ENCODE data around the gene PTOV1. TPM values are rescaled to one million over a fixed set of nuclear protein-coding genes. Genes with fewer than 3 reads are reported as not detected.

Gene PTOV1
- total RNA-seq, 1 experiment from 2014 or later, result 114 TPM

GRCh38 chr19:49861541-49862378, 10.8 kb downstream of the PTOV1 start:
- ATAC-seq, result peak; percentile 9; the same call in 1 of the 2 replicates
- TF ChIP-seq TCF7L2 (IDR thresholded peaks at IDR 0.05; ENCODE audit: low read depth, low read length) (no peak), CTCF (IDR thresholded peaks at IDR 0.05) (peak; percentile 10; the same call in 1 of the 2 replicates), POLR2AphosphoS5 (IDR thresholded peaks at IDR 0.05; ENCODE audit: low read depth, low read length) (0 out of 2 replicates have a peak, but pooled peaks have one; percentile 9)
- no peaks in the 10 kb centered on the region for H3K9me3 ChIP-seq (ENCODE audit: control insufficient read depth, insufficient read depth, low read depth, low read length)
- ChIA-PET CTCF (no interaction called here), POLR2A (no interaction called here)
- in situ Hi-C loops (cut with HindIII; ENCODE audit: low pct_unique_long_range_greater_than_20kb, low sequenced_read_pairs) (no loop called here), intact Hi-C loops (cut with micrococcal nuclease; ENCODE audit: unreplicated experiment) (no loop called here)
- no peaks in the 10 kb centered on the region for H3K27me3 ChIP-seq (ENCODE audit: control insufficient read depth, insufficient read depth, low read length)
- H3K36me3 ChIP-seq (ENCODE audit: control insufficient read depth, insufficient read depth, low read length), result no peaks in the 10 kb centered on the region
- H3K27ac ChIP-seq (ENCODE audit: low read length), result peak overlapping the region; percentile 71; the same call in 1 of the 2 replicates
- H3K4me3 ChIP-seq (ENCODE audit: low read depth in 2 of 2, low read length in 2 of 2), result no peak overlapping the region
- no TSS peak for BruUV-seq (replicated peaks)
- peaks cover 41% of the 10 kb centered on the region for H3K4me1 ChIP-seq (ENCODE audit: control insufficient read depth, insufficient read depth, low read length)
- no peak for DNase-seq (ENCODE audit: low read depth, low spot score)

GRCh38 chr19:49862391-49863253, 11.7 kb downstream of the PTOV1 start:
- ChIA-PET CTCF (no interaction called here), POLR2A (no interaction called here)
- H3K4me3 ChIP-seq (ENCODE audit: low read depth in 2 of 2, low read length in 2 of 2), result no peak overlapping the region
- H3K27me3 ChIP-seq (ENCODE audit: control insufficient read depth, insufficient read depth, low read length), result no peaks in the 10 kb centered on the region
- intact Hi-C loops (cut with micrococcal nuclease; ENCODE audit: unreplicated experiment) (no loop called here), in situ Hi-C loops (cut with HindIII; ENCODE audit: low pct_unique_long_range_greater_than_20kb, low sequenced_read_pairs) (no loop called here)
- TF ChIP-seq POLR2AphosphoS5 (IDR thresholded peaks at IDR 0.05; ENCODE audit: low read depth, low read length) (no peak), CTCF (IDR thresholded peaks at IDR 0.05) (no peak; the same call in 1 of the 2 replicates), SIN3A (IDR thresholded peaks at IDR 0.05; ENCODE audit: borderline replicate concordance, insufficient read depth, low read depth, low read length) (no peak), TCF7L2 (IDR thresholded peaks at IDR 0.05; ENCODE audit: low read depth, low read length) (no peak), REST (IDR thresholded peaks at IDR 0.05; ENCODE audit: insufficient read depth in 1 of 2, low read depth in 2 of 2, low read length in 1 of 2) (no peak)
- peak overlapping the region; percentile 39; the same call in 1 of the 2 replicates for H3K27ac ChIP-seq (ENCODE audit: low read length)
- no TSS peak for BruUV-seq (replicated peaks)
- H3K9me3 ChIP-seq (ENCODE audit: control insufficient read depth, insufficient read depth, low read depth, low read length), result no peaks in the 10 kb centered on the region
- peaks cover 37% of the 10 kb centered on the region for H3K4me1 ChIP-seq (ENCODE audit: control insufficient read depth, insufficient read depth, low read length)
- DNase-seq (ENCODE audit: low read depth, low spot score), result no peak
- ATAC-seq, result no peak
- no peaks in the 10 kb centered on the region for H3K36me3 ChIP-seq (ENCODE audit: control insufficient read depth, insufficient read depth, low read length)
